Omental fat pad (tissue), 4 donors: ENCODE measurements around the gene SP2. TPM values are rescaled to one million over a fixed set of nuclear protein-coding genes. Genes with fewer than 3 reads are reported as not detected.

Source experiments
- ATAC-seq: fragments of 150-250 bp; one replicate; pipeline ENCODE4 v1.9.1; 2016; ENCODE audit warnings: mild to moderate bottlenecking, moderate library complexity; ENCODE audit not compliant: low FRiP score
- DNase-seq: peaks from one replicate; pipeline ENCODE4 v3.0.0-alpha.2; 2019; ENCODE audit warnings: low spot score
- total RNA-seq, 4 donors: library from RNA; depleted of rRNA; stranded (reverse); fragments of >200 nt; gene quantifications; one replicate each; pipeline ENCODE4 v1.1.0, GENCODE V29; 2016
- TF ChIP-seq, protein P1 (sequence below), 3 donors: fragments of 450-650 bp; IDR thresholded peaks; one replicate each; pipeline ENCODE4 v1.5.1; 2016 to 2017; ENCODE audit warnings: antibody characterized with exemption in 3 of 3, mild to moderate bottlenecking in 3 of 3, moderate library complexity in 2 of 3

SP2 gene
- total RNA-seq, 4 donors from 2014 or later, result 2.9 to 8.5 (median 6.9) TPM

DNA sequence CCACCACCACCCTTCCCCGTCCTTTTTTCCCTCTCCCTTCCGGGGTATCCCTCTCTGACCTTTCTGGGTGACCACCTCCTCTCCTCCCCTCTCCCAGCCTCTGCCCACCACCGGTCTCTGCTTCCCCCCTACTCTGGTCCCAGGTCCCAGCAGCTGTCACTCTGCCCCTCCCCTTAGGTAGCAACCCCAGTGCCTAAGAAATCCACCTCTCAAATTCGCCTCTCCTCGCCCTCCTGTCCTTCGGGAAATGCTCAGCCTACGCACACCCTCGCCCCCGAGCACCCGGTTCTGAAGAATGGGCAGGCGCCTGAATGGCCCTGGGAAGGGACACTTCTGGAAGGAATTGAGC, 44.3 kb upstream of the SP2 start:
- TF ChIP-seq, protein P1, sequence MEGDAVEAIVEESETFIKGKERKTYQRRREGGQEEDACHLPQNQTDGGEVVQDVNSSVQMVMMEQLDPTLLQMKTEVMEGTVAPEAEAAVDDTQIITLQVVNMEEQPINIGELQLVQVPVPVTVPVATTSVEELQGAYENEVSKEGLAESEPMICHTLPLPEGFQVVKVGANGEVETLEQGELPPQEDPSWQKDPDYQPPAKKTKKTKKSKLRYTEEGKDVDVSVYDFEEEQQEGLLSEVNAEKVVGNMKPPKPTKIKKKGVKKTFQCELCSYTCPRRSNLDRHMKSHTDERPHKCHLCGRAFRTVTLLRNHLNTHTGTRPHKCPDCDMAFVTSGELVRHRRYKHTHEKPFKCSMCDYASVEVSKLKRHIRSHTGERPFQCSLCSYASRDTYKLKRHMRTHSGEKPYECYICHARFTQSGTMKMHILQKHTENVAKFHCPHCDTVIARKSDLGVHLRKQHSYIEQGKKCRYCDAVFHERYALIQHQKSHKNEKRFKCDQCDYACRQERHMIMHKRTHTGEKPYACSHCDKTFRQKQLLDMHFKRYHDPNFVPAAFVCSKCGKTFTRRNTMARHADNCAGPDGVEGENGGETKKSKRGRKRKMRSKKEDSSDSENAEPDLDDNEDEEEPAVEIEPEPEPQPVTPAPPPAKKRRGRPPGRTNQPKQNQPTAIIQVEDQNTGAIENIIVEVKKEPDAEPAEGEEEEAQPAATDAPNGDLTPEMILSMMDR (IDR thresholded peaks at IDR 0.05), result no peak
- DNase-seq (no peak), ATAC-seq (no peak)

DNA sequence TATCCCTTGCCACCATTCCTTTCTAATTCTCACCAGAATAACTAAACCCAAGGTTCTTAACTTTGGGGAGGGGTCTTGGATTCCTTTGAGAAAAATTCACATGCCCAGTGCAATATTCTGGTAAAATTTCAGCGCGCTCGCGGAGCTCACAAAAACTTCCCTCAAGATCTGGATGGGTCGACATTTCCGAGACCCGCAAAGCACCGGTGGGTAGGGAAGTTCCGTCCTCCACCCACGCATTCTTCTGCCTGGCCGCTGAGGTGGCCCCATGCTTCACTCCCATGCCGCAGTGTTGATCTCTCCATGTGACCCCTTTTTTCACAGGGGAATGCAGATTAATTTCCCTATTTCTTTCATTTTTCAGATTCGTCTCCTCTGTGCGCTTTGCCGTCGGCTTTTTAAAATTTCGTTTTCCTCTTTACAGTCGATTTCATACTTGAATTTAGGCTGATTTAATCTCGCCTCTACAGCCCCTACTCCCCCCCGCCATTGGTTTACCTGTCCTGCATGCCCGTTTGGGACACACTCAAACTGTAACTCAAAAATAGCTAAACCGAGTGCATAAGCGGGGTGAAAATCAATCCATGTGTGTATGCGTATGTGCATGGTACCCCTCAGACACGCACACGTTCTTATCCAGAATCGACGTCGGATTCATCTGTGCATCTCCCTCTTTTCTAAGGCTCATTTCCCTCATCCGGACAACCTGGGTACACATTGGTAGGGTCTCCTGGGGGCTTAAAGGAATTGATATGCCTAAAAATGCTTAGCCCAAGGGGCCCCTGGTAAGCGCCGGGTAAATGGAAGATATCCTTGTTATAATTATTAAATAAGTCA, 43.7 kb upstream of the SP2 start:
- ATAC-seq (no peak), DNase-seq (no peak)
- TF ChIP-seq, protein P1 (IDR thresholded peaks at IDR 0.05), result no peak

DNA sequence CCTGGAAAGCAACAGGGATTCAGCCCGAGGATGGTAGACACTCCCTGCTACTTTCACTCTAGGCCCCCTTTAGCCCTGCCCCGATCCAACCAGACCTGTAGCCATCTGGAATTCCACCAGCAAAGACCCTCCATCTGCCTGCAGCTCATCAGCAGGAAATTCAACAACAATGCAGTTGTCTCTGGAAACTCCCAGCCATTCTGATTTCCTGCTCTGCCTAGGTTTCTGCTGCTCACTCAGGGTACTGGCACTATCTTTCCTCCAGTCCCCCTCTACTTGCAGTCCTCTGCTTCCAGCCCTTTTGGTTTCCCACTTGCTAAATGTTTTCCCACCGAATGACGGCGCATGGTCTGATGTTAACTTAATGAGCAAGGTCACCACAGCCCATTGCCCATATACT, 42.4 kb upstream of the SP2 start:
- DNase-seq (no peak), ATAC-seq (no peak)
- TF ChIP-seq, protein P1 (IDR thresholded peaks at IDR 0.05), result no peak

DNA sequence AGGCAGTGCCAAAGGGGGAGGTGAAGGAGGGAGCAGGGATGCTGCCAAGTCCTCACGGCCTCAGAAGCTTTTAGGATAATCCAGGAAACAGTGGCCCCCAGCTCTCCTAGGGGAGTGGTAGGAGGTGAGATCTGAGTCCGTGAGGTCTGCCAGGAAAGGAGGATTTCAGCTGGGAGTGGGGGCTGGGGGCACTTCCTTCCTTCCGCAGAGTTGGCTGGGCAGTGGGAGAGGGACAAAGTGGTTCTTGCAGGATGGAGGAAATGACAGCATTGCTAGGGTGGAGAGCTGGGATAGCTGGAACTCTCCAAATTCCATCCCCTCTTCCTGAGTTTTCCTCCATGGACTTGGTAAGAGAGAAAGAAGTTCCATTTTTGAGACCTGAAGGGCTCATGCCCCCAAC, 40.3 kb upstream of the SP2 start:
- no peak for DNase-seq
- TF ChIP-seq, protein P1 (IDR thresholded peaks at IDR 0.05), result no peak
- no peak for ATAC-seq

DNA sequence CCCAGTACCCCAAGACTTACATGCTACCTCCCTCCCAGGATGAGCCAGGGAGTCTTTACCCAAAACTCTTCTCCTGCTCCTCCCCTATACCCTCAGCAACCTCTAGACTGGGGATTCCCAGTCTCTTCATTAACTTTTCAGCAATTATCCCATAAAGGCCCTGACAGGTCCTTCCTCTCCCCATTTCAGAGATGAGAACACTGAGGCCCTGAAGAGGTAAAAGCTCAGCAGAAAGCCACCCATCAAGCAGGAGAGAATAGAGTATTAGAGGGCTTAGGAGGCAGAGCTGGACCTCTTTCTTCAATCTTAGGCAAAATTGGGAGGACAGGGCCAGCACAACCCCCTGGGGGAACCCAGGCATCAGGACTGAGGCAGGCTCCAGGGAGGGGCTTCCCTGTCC, 39.2 kb upstream of the SP2 start:
- DNase-seq, result no peak
- ATAC-seq, result no peak
- TF ChIP-seq, protein P1 (IDR thresholded peaks at IDR 0.05), result no peak

DNA sequence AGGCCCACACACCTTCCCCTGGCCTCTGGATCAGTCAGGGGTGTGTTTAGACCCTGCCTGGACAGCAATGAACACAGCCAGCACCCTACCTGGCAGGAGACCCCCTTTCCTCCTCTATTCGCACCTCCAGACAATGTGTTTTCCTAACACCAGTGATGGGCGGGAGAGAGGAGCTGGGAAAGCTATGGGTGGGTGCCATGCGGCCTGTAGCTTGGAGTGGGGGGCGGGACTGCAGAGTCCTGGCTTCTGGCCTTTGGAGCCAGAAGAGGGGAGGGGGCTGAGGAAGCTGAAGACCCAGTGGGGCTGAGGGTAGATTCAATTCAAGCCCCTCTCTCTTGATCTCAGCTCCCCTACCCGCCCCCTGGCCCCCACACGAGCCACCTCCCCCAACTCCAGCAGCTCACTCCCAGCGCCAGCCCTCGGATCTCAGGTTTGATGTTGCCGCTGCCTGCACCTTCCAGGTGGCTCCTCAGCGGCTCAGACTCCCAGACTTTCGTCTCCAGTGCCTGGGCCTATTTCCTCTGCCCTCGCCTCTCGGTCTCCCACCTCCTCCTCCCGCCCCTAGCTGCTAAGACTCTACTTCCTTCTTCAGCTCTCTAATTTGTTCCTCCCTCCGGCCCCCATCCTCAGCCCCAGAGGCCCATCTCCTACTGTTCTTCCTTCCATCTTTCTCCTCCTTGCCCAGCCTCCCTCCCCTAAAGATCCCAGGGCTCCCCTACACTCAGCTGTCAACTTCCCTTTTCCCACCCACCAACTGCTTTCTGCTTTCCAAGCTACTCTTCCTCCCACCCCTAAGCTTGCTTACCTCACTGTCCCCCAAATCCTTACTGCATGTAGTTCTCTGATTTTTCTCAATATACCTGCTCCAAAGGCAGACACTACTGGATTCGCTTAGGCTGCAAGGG, 38.2 kb upstream of the SP2 start:
- TF ChIP-seq, protein P1 (IDR thresholded peaks at IDR 0.05), result no peak
- no peak for ATAC-seq
- DNase-seq, result no peak
